Endothelial cell of umbilical vein (primary cell): ENCODE data around the gene GAS2L2. TPM values are rescaled to one million over a fixed set of nuclear protein-coding genes. Genes with fewer than 3 reads are reported as not detected.

ENCODE experiments used
- BruUV-seq: library from RNA; stranded (reverse); fragments of 400-500 nt; replicated peaks from 2 replicates; lab custom pipeline; 2021; lab: Mats Ljungman, UMichigan
- CTCF ChIA-PET: fragments of 300-600, 350-600 bp; sonication (Branson Sonifier 250); formaldehyde crosslinking; loops from one replicate; lab custom pipeline; 2021; ENCODE audit warnings: antibody characterized with exemption, inconsistent platforms; lab: Charles Lee
- POLR2A ChIA-PET: fragments of 300-600, 350-600 bp; sonication (Branson Sonifier 250); formaldehyde crosslinking; loops from one replicate; lab custom pipeline; 2021; ENCODE audit warnings: antibody characterized with exemption, inconsistent platforms; lab: Charles Lee
- DNase-seq: peaks from one replicate; pipeline ENCODE4 v3.0.0-alpha.2; 2011; ENCODE audit warnings: low read depth, low spot score
- FAIRE-seq: peaks from 2 replicates; lab custom pipeline; 2011; peaks lifted over from hg19 to GRCh38; lab: Jason Lieb, UNC
- H2AFZ ChIP-seq: 2 replicates; pipeline ENCODE4 v1.6.0; 2012; ENCODE audit warnings: low read depth, low read length, control low read depth, inconsistent platforms
- H3K27ac ChIP-seq: 2 replicates; pipeline ENCODE4 v1.5.1; 2011; ENCODE audit warnings: low read depth, mild to moderate bottlenecking, control low read depth, low read length, moderate library complexity; ENCODE audit not compliant: insufficient read depth
- H3K27me3 ChIP-seq, 2 experiments: 2 replicates each; pipeline versions ENCODE4 v1.6.0 to v1.6.1; 2011; ENCODE audit warnings: low read length in 2 of 2, mixed read lengths in 1 of 2; ENCODE audit not compliant: control insufficient read depth in 2 of 2, insufficient read depth in 2 of 2
- H3K36me3 ChIP-seq, 2 experiments: 2 replicates in 1 of 2; 3 replicates in 1 of 2; pipeline ENCODE4 v1.5.1; 2011; ENCODE audit warnings: low read length in 2 of 2, mild to moderate bottlenecking in 1 of 2, moderate library complexity in 1 of 2; ENCODE audit not compliant: control insufficient read depth in 2 of 2, insufficient read depth in 2 of 2; ENCODE audit errors: extremely low read depth in 1 of 2
- H3K4me1 ChIP-seq: 3 replicates; pipeline ENCODE4 v1.5.1; 2011; ENCODE audit warnings: mild to moderate bottlenecking, low read length; ENCODE audit not compliant: control insufficient read depth, insufficient read depth; ENCODE audit errors: extremely low read depth
- H3K4me2 ChIP-seq: 2 replicates; pipeline ENCODE4 v1.6.1; 2011; ENCODE audit warnings: low read length, control low read depth, mixed read lengths; ENCODE audit not compliant: insufficient read depth
- H3K4me3 ChIP-seq, 3 experiments: fragments of 200-600 bp in 1 of 3; sonication (generic), shearing (Covaris generic) in 1 of 3; replicated peaks in 1 of 3; 2 replicates each; pipeline ENCODE4 v1.5.1; 2011 to 2016; ENCODE audit warnings: control low read depth in 3 of 3, low read length in 3 of 3, mild to moderate bottlenecking in 2 of 3, inconsistent platforms in 1 of 3, low read depth in 1 of 3, moderate library complexity in 1 of 3; ENCODE audit not compliant: insufficient read depth in 1 of 3
- H3K79me2 ChIP-seq: 2 replicates; pipeline ENCODE4 v1.6.0; 2012; ENCODE audit warnings: low read length, inconsistent platforms; ENCODE audit not compliant: control insufficient read depth, insufficient read depth
- H3K9ac ChIP-seq: replicated peaks from 2 replicates; pipeline ENCODE3; 2011; ENCODE audit warnings: low read length, control low read depth; ENCODE audit not compliant: insufficient read depth; ENCODE audit errors: extremely low read depth
- H3K9me1 ChIP-seq: replicated peaks from 3 replicates; pipeline ENCODE4 v1.6.0; 2011; ENCODE audit warnings: mild to moderate bottlenecking, low read length; ENCODE audit not compliant: control insufficient read depth, insufficient read depth; ENCODE audit errors: extremely low read depth
- H3K9me3 ChIP-seq: replicated peaks from 2 replicates; pipeline ENCODE4 v1.5.1; 2012; ENCODE audit warnings: low read length, inconsistent platforms; ENCODE audit not compliant: control insufficient read depth, insufficient read depth
- H4K20me1 ChIP-seq: replicated peaks from 2 replicates; pipeline ENCODE3; 2011; ENCODE audit warnings: mild to moderate bottlenecking, low read length; ENCODE audit not compliant: control insufficient read depth, insufficient read depth; ENCODE audit errors: extremely low read depth
- EZH2 ChIP-seq: IDR thresholded peaks from 2 replicates; pipeline ENCODE4 v1.6.1; 2012; ENCODE audit warnings: borderline replicate concordance, low read depth, mild to moderate bottlenecking, moderate library complexity, low read length, inconsistent platforms; ENCODE audit not compliant: severe bottlenecking
- FOS ChIP-seq: IDR thresholded peaks from 2 replicates; pipeline ENCODE4 v1.6.1; 2011; ENCODE audit warnings: mild to moderate bottlenecking, low read length, moderate library complexity, borderline replicate concordance; ENCODE audit not compliant: insufficient read depth
- GATA2 ChIP-seq: IDR thresholded peaks from 2 replicates; pipeline ENCODE4 v1.7.0; 2011; ENCODE audit warnings: low read depth, mild to moderate bottlenecking, moderate library complexity, mixed read lengths, low read length; ENCODE audit not compliant: insufficient read length, insufficient read depth
- JUN ChIP-seq: IDR thresholded peaks from 2 replicates; pipeline ENCODE4 v1.6.1; 2011; ENCODE audit warnings: borderline replicate concordance, low read depth; ENCODE audit not compliant: insufficient read length, insufficient read depth
- MAX ChIP-seq: IDR thresholded peaks from 2 replicates; pipeline ENCODE4 v1.6.1; 2011; ENCODE audit not compliant: insufficient read depth, insufficient read length
- MYC ChIP-seq: IDR thresholded peaks from one replicate; pipeline ENCODE4 v1.6.1; 2011; ENCODE audit warnings: mild to moderate bottlenecking, low read depth, low read length
- POLR2A ChIP-seq: IDR thresholded peaks from 2 replicates; pipeline ENCODE4 v1.6.1; 2012; ENCODE audit warnings: low read depth, mild to moderate bottlenecking, control low read depth, low read length
- POLR2AphosphoS5 ChIP-seq: IDR thresholded peaks from 2 replicates; pipeline ENCODE4 v1.6.1; 2012; ENCODE audit warnings: low read depth, mild to moderate bottlenecking, control low read depth, low read length, moderate library complexity; ENCODE audit not compliant: insufficient read depth
- dilution Hi-C: fragments of 300-500 bp; cut with MboI; formaldehyde crosslinking; loops from one replicate; pipeline ENCODE4 v1.15.0; 2019; ENCODE audit warnings: low sequenced_read_pairs; ENCODE audit not compliant: extremely low pct_ligation_motif_present
- intact Hi-C: fragments of 100-400 bp; cut with micrococcal nuclease; formaldehyde crosslinking; loops from one replicate; pipeline ENCODE4 v1.10.0; 2022
- polyA plus RNA-seq, 4 experiments: library from polyadenylated mRNA; depleted of rRNA in 3 of 4; stranded (reverse) in 3 of 4; unstranded in 1 of 4; fragments of >200 nt; gene quantifications; 2 replicates each; pipeline versions ENCODE4 v1.2.1 to v1.2.3, GENCODE V29; 2011 to 2012; ENCODE audit warnings: missing spikeins in 1 of 4
- total RNA-seq: library from RNA; stranded (reverse); gene quantifications from 2 replicates; pipeline ENCODE4 v1.2.3, GENCODE V29; 2021
- TF ChIP-seq, protein P1 (sequence below), 2 donors: IDR thresholded peaks; 1 replicate in 1 of 2; 2 replicates in 1 of 2; pipeline ENCODE4 v1.5.1; 2011; ENCODE audit warnings: low read length in 2 of 2, mild to moderate bottlenecking in 2 of 2, moderate library complexity in 2 of 2, control low read depth in 1 of 2, inconsistent platforms in 1 of 2, low read depth in 1 of 2; ENCODE audit not compliant: insufficient read depth in 1 of 2; ENCODE audit errors: extremely low read depth in 1 of 2

GAS2L2 gene
- total and polyA plus RNA-seq, 2 donors (not counting 3 experiments of a cell fraction or from before 2014, with no cell fraction given), result not detected

DNA sequence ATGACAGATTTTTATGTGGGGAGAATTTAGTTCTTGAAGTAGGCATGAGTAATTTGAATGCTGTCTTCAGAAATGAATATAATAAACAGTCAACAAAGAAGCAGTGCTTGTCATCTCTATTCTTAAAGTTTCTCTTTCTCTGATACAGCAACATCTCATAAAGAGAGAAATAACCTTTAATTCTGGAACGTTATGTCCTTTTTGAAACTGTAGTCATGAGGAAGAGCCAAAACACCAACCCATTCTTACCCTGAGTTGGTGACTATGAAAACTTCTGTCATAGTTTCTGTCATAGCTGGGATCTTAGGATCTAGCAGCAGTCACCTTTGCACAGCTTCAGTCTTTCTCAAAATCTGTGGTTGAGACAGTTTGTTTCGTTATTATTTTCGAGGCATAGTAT lies 36.9 kb downstream of the GAS2L2 start:
- H3K9me1 ChIP-seq, result no peaks in the 10 kb centered on the region
- H3K79me2 ChIP-seq, result no peaks in the 10 kb centered on the region
- no peak overlapping the region for H2AFZ ChIP-seq
- peaks cover 15% of the 10 kb centered on the region for H3K4me1 ChIP-seq
- no peak overlapping the region for H3K4me2 ChIP-seq
- no peak overlapping the region for H3K27ac ChIP-seq
- H3K27me3 ChIP-seq, result no peaks in the 10 kb centered on the region
- no peaks in the 10 kb centered on the region for H3K9me3 ChIP-seq
- intact Hi-C loops, result no loop called here
- TF ChIP-seq FOS (no peak), POLR2A (no peak), POLR2AphosphoS5 (no peak), JUN (no peak)
- TF ChIP-seq, protein P1, sequence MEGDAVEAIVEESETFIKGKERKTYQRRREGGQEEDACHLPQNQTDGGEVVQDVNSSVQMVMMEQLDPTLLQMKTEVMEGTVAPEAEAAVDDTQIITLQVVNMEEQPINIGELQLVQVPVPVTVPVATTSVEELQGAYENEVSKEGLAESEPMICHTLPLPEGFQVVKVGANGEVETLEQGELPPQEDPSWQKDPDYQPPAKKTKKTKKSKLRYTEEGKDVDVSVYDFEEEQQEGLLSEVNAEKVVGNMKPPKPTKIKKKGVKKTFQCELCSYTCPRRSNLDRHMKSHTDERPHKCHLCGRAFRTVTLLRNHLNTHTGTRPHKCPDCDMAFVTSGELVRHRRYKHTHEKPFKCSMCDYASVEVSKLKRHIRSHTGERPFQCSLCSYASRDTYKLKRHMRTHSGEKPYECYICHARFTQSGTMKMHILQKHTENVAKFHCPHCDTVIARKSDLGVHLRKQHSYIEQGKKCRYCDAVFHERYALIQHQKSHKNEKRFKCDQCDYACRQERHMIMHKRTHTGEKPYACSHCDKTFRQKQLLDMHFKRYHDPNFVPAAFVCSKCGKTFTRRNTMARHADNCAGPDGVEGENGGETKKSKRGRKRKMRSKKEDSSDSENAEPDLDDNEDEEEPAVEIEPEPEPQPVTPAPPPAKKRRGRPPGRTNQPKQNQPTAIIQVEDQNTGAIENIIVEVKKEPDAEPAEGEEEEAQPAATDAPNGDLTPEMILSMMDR (IDR thresholded peaks at IDR 0.05; ENCODE audit: extremely low read depth in 1 of 2, insufficient read depth in 1 of 2, low read depth in 1 of 2, low read length in 2 of 2), result no peak
- no peak overlapping the region for H3K4me3 ChIP-seq
- CTCF ChIA-PET, result interaction anchor here (1.3 kb wide), 1 partner anchor 31 kb away, joined by 3 read pairs; no protein-coding TSS in a partner anchor
- H3K36me3 ChIP-seq, result peaks cover 8 to 10% of the 10 kb centered on the region in 2 experiments
- dilution Hi-C loops, result no loop called here
- H3K9ac ChIP-seq, result no peak overlapping the region
- DNase-seq (no peak), FAIRE-seq (no peak)
- BruUV-seq, result no TSS peak
- POLR2A ChIA-PET, result no interaction called here
- peaks cover 2% of the 10 kb centered on the region for H4K20me1 ChIP-seq

GRCh38 chr17:35715416-35715815 lies 37.6 kb downstream of the GAS2L2 start:
- Histone ChIP-seq H3K4me1 (peaks cover 15% of the 10 kb centered on the region), H3K36me3 (peaks cover 10 to 12% of the 10 kb centered on the region in 2 experiments), H3K4me2 (no peak overlapping the region), H4K20me1 (peaks cover 2% of the 10 kb centered on the region), H3K9ac (no peak overlapping the region), H3K27ac (no peak overlapping the region), H3K27me3 (no peaks in the 10 kb centered on the region), H3K9me3 (no peaks in the 10 kb centered on the region), H3K4me3 (no peak overlapping the region), H3K9me1 (no peaks in the 10 kb centered on the region), H3K79me2 (no peaks in the 10 kb centered on the region), H2AFZ (no peak overlapping the region)
- dilution Hi-C loops (no loop called here), intact Hi-C loops (no loop called here)
- no peak for FAIRE-seq
- no peak for DNase-seq
- CTCF ChIA-PET, result interaction anchor here (1.3 kb wide), 1 partner anchor 32 kb away, joined by 3 read pairs; no protein-coding TSS in a partner anchor
- TF ChIP-seq EZH2 (no peak), MAX (no peak), FOS (no peak), GATA2 (no peak), POLR2A (no peak), JUN (no peak), MYC (no peak), POLR2AphosphoS5 (no peak)
- TF ChIP-seq, protein P1 (IDR thresholded peaks at IDR 0.05; ENCODE audit: extremely low read depth in 1 of 2, insufficient read depth in 1 of 2, low read depth in 1 of 2, low read length in 2 of 2), result no peak
- POLR2A ChIA-PET, result no interaction called here
- BruUV-seq, result no TSS peak
